ENCODE results near the gene MGLL.

The MGLL gene

DNA sequence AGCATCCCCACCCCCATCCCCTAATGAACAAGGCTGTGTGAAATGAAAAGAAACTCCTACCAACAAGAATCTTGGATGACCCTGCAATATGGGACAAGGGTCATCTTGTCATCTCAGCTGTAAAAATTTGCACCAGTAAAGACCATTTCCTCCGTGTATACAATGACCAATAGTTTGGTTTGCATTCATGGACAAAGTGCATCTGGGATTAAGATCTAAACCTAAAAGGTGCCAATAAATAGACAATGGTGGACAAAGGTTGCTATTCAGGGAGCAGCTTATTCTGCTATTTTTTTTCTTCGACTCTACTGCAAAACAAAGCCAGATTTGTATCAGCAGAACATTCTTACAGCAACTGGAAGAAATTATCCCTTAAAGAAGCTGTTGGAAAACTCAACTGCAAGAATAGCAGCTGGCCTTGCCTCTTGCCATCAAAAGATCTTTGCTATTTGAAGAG is 8.0 kb downstream of the MGLL start:
- ATAC-seq, result no peak

DNA sequence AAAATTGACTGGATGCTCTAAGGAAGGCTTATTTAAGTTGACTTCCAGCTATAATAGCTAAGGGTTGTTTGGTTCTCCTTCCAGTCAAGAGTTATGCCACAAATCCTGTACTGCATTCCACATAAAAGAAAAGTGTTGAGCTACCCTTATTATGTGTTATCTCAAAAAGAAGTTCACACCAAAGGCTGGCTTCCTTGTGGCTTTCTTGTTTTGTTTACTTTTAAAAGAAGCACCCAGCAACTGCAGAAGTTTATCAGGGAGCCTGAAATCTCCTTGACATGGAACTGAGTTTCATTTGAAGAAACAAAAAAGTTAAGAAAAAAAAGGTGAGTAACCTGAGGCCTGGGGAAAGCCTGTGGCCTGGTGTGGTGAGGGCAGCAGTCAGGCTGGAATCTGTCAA is 10.2 kb downstream of the MGLL start:
- DNase-seq (no peak), ATAC-seq (no peak)

More for the DNA sequence above, 8.0 kb downstream of the MGLL start:
- no peak for DNase-seq

DNA sequence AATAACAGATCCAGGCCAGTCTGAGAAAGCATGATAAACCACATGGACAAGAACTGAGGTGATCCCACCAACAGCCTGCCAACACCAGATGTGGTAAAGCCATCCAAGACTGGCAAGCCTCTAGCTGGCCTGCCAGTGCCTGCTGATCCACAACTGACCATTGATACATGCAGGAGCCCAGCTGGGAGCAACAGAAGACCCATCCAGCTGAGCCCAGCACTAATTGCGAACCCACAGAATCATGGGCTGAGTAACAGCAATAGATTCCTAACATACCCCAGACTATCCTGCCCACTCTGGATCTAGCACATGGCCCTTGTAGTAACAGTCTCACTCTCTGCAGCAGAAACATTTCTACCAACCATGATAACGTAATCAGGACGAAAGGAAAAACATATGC is 10.6 kb downstream of the MGLL start:
- DNase-seq (no peak), ATAC-seq (no peak)

DNA sequence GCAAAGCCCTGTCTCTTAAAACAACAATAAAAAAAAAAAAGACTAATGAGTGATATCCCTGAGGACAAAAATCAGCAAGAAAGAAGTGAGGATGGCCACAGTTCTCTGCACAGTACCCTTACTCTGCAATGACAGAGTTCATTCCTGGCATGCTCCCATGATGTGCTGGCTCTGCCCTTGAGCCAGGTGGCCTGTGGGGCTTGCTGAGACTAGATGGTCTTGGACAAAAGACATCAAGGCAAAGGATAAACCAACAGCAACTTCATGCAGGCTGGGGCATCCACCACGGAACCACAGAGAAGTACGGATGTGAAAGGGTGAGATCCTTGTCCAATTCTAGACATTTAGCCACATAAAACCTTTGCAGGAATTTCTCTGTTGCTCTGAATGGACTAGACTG is 12.7 kb downstream of the MGLL start:
- ATAC-seq (no peak), DNase-seq (no peak)

DNA sequence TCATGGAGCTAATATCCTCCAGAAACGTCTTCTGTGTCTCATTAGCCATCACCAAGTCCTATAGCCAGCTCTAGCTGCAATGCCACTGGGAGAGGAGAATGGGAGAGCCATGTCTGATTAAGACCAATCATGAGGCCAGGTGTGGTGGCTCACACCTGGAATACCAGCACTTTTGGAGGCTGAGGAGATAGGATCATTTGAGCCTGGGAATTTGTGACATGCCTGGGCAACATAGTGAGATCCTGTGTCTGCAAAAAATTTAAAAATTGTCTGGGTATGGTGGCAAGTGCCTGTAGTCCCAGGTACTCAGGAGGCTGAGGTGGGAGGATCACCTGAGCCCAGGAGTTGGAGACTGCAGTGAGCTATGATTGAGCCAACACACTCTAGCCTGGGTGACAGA is 13.1 kb downstream of the MGLL start:
- ATAC-seq, result no peak
- no peak for DNase-seq

DNA sequence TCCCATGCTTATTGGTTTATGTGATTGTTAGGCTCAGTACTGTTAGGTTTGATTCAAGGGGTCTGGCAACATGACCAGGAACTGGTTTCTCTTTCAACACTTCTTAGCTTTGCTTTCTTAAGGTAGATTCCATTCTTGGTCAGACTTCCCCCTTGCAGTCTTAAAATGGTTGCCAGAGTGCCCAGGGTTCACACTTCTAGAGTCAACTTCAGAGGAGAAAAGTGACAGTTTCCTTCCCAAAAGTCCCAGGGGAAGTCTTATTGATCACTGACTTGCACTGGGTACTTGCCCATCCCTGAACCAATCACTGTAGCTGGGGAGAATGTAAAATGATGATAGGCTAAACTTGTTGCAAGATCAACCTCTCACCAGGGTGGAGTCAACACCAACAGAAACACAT is 14.1 kb downstream of the MGLL start:
- ATAC-seq (peak; percentile 65), DNase-seq (no peak)

DNA sequence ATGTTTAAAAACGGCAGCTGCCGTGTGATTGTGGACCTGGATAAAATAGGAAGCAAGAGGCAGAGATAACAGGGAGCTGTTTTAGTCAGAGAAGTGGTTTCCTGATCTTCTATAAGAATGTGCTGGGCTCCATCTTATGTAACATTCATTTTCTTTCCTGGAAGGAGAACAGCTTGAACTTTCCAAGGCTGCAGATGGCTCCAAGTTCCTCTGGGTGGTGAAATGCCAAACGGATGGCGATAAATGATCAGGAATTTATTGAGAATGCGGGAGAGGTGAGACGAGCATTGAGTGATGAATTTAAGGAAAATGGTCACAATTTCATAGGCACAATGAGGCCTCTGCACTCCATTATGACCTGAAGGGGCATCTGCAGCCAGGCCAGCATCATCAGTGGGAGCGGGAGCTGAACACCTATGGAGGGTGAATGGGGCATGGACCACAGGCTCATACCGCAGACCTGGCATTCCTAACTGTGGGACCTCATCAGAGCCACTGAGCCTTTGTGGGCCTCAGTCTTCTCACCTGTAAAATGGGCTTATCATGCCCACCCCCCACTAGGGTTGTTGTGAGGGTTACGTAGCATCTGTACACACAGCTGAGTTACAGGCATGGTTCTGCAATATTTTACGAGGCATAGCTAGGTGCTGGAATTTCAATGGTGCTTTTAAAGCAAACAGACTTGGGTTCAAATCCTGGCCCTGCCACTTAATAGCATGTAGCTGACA is 17.1 kb downstream of the MGLL start:
- no peak for ATAC-seq
- no peak for DNase-seq

DNA sequence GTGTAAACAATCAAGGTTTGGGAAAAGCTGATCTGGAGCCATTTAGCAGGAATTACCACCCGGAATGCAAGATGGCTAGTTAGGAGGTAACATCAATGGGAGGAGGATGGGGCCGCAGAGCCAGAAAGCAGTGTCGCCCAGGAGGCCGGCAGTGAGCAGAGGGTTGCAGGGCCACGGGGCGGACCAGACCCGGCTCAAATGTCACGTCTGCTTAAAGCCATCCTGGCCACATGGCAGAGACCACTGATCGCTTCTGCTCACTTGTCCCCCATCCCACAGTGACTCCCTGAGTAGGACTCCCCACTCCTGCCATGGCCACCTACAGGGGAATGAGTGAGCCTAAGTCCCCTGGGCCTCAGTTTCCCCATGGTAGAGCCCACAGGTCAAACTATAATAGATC is 18.2 kb downstream of the MGLL start:
- ATAC-seq, result no peak

DNA sequence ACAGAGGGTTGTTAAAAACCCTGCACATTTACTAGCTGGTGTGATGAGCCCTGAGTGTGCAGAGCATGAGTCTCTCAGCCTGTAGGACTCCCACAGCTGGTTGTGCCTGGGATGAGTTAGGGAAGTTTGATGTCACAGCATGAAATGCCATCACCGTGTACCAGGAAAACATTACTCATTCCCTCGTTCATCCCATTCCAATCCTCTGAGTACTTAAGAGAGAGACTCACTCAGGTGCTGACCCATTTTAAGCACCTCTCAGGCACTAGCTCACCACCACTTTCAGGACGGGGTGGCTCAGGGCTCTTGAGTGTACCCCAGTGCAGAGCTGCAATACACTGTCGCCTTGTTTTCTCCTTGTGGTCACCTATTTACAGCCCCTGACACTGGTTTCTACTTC is 18.7 kb downstream of the MGLL start:
- no peak for DNase-seq

More for the DNA sequence above, 18.2 kb downstream of the MGLL start:
- DNase-seq, result no peak

DNA sequence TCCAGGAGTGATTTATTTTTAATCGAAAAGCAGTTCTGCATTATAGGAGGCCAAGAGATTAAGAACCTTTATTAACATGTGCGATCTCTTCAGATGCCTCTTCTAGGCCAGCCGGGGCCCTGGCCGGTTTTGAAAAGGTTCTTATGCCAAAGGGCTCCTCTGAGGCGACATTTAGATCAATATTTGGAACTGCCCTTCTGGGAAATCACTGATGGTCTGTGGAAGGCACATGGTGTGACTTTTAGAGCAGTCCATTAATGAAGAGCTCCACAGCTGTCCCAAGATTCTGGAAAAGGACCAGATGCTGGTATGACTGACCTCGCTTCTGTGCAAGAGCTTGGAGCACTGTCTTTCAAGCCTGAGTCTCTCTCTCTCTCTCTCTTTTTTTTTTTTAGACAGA is 19.7 kb downstream of the MGLL start:
- ATAC-seq (no peak), DNase-seq (no peak)

More for the DNA sequence above, 18.7 kb downstream of the MGLL start:
- ATAC-seq, result no peak

DNA sequence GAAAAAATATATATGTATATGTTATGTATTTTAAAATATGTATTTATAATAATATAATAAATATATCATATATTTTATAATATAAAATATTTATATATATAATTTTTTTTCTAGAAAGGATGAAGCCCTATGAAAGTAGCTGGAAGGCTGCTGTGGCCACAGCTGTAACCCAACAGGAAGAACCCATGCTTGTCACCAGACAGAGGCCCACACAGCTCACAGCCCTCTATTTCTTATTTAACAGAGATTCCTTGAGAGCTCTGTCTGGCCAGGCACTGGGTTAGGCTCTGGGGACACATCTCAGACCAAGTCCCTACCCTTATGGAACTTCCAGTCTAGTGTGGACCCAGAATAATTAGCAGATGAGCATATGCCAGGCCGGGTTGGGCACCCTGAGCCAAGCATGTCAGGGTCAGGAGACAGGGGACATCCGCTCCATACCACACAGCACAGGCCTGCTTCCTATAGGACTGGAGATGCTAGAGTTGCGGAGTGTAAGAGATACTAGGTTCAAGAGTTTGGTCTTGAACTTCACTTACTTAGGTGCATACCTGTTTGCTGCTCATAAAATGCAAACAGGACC is 20.5 kb downstream of the MGLL start:
- ATAC-seq (no peak), DNase-seq (no peak)

DNA sequence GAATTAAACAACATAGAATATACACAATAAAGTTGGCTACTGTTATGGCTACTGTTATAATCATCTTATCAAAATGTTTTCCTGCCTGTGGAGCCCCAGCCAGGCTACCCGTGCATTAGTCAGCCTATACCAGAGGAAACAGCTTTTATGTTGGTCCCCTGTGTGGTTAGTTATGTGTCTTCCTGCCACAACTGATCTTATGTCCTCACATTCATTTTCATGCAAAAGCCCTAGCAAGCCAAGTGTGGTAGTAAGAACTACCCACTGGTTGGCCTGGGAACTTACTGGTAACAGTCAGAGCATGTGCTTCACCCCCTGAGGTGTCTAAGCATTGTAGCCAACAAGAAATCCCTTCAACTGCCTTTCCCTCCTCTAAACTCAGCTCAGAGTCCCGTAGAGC is 21.8 kb downstream of the MGLL start:
- DNase-seq, result peak; percentile 11
- ATAC-seq, result peak; percentile 79

DNA sequence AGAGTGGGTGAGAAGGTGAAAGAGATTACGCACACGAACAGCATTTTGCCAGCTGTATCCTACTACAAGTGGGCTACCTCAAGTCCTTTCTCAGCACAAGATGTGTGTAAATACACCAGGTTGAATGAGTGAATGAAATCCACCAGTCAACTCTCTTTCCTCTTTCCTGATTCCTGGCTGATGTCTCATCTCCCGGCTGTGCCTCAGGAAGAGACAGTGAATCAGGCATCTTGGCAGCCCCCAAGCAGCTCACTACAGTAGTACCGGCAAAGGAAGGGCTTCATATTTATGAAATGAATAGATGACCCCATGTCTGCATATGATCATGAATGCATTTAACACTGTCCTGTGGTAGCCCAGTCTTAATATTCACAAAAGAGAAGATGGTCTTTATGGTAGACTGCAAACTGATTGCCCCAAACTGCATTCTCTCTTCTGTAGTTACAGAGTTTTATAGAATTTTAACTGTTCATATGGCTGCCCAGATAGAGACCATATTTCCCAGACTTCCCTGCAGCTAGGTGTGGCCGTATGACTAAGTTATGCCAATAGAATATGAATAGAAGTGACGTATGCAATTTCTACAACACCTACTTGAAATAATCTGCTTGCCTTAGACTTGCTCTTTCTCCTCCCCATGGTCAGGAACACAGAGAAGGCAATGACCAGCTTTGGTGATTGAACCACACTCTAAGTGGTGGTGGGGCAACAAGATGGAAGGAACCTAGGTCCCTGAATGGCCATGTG is 22.7 kb downstream of the MGLL start:
- no peak for ATAC-seq
- DNase-seq, result no peak

DNA sequence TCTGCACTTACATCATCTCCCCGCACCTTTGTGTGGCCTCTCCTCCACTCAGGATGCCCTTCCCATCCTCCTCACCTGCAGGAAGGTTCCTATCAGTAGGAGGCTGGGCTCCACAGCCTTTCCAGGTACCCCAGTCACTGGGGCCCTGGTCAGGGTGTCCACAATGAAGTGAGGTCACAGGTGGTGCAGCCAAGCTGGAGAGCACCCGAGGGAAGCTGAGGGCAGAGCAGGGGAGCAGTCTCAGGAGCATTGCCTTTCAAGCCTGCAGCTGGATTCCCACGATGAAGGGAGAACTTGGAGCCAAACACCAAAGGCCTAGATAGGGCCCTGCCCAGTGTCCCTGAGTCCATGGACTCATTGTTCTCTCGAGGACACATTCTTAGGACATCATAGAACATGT is 23.6 kb downstream of the MGLL start:
- DNase-seq (no peak), ATAC-seq (no peak)

DNA sequence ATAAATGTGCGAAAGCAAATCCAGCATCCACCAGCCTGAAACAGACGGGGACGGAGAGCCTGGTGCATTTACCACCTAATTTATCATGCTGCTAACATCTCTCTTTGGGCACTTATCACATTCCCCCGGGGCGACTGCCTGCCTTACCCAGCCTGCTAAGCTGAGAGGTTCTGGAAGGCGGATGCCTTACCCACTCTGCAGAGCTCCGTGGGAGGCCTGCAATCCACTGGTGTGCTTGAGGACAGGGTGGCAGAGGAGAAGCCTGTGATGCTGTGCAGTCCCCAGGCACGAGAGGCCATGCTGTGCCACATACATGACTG is 25.5 kb downstream of the MGLL start:
- DNase-seq (no peak), ATAC-seq (no peak)

DNA sequence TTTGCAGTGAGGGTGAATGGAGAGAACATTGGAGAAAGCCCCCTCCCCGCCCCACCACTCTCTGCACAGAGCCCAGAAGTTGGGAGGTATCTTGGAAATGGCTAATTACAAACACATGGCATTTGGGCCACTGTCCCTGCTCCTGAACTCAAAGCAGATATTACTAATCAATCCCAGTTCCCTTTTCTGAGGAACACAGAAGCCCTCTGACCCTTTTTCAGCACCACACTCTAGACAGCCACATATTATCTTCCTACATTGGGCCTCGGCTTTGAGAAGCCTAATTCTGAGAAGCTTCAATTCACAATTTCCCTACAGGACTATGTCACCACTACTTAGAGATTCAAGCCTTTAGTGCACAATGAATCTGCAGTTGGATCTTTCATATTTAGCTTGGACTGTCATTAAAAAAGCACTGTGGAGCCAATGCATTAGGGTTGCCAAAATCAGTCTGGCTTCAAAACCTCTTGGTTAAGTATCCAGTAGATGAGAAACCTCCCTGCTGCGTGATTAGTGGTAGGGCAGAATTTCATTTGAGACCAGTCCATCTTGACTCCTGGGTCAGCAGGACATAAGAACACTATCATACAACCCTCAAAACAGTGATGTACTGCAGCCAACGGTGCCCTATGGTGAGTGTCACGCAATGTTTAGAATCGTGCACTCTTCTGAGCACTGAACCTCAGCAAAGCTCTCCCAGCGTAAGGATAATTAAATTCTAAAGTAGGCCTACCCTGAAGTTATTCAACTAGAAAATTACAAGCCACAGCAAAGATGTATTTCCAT is 26.1 kb downstream of the MGLL start:
- no peak for ATAC-seq
- DNase-seq, result no peak

DNA sequence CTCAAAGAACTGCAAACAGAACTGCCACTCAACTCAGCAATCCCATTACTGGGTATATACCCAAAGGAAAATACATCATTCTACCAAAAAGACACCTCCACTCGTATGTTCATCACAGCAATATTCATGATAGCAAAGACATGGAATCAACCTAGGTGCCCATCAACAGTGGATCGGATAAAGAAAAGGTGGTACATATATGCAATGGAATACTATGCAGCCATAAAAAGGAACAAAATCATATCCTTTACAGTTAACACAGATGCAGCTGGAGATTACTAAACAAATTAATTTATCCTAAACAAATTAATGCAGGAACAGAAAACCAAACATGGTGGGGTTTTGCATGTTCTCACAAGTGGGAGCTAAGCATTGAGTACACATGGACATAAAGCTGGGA is 27.3 kb downstream of the MGLL start:
- ATAC-seq, result no peak
- no peak for DNase-seq

DNA sequence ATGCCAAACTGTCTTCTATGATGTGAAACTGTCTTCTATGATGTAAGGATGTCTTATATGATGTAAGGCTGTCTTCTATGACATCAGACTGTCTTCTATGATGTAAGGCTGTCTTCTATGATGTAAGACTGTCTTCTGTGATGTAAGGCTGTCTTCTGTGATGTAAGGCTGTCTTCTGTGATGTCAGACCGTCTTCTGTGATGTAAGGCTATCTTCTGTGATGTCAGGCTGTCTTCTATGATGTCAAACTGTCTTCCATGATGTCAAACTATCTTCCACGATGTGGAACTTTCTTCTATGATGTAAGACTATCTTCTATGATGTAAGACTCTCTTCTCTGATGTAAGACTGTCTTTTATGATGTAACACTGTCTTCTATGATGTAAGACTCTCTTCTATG is 27.9 kb downstream of the MGLL start:
- DNase-seq (no peak), ATAC-seq (no peak)

DNA sequence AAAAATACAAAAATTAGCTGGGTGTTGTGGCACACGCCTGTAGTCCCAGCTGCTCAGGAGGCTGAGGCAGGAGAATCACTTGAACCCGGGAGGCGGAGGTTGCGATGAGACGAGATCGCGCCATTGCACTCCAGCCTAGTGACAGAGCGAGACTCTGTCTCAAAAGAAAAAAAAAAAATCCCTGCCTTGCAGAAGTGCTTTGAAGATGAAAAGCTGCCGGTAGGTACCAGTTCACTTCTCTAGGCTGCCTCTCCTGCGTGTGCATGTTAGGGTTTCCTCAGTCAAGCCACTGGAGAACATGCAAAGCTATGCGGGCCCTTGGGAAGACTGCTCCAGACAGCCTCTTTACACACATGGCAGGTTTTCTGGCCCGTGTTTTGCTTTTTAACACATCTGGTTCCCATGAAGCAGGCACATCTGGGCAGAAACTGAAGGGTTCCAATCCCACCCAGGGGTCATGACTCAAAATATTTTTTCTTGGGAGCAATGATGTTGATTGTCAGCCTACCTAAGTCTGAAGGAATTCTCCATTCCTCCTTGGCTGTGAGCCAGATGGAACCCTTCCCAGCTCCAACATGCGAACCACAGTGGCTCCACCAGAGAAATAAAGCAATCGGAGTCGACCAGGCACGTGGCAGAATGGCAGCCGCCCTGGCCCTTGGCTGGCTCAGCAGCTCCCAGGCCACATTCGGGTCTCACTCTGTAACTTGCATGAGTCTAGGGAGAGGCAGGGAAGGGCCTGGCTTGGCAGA is 29.6 kb downstream of the MGLL start:
- DNase-seq, result no peak

DNA sequence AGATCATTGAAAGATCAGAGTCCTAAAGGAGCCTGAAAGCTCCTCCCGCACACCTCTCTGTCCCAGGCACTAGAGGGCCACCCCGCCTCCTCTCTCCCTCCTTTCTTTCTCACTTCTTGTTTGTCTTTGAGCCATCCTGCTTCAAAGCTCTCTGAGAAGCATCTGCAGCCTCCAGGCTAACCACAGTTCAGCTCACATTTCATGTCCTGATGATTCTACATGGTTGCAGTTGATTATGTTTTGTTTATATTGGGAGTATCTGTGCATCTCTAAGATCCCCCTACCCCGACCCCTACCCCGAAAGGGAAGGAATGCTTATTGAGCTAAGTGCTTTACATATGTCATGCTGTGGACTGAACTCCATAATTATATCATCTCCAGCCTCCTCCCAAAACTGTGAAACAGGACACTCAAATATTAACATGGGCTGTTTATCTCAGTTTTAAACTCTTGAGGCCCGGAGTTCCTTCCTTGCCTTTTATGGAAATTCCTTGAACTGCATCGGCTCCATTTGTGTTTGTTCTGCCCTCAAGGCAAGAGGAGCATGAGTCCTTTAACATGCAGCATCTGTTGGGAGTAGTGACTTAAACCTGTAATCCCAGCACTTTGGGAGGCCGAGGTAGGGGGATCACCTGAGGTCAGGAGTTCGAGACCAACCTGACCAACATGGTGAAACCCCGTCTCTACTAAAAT is 30.9 kb downstream of the MGLL start:
- ATAC-seq, result peak; percentile 52
- DNase-seq, result peak; percentile 17

More for the DNA sequence above, 29.6 kb downstream of the MGLL start:
- ATAC-seq, result no peak

DNA sequence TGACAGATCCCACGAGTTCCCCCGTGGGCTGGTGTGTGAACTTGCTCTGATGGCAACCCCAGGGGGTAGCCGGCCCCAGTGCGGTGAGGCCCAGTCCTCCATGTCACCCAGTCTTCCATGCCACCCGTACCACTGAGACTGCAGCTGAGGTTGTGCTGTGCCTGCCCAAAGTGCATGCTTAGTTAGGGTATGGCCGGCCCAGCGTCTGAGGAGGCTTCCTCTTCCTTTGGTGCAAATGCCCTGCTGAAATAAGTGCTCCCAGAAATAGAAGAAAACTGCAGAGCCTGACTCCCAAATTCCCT is 31.5 kb downstream of the MGLL start:
- ATAC-seq, result no peak
- no peak for DNase-seq

Measured in stimulated activated naive CD8-positive, alpha-beta T cell treated with anti-CD3 and anti-CD28 coated beads, Interleukin-15, Interleukin-2, amounts not matched to agents 100 U/mL and 50 U/mL, for 24 hours (primary cell).